HG03066 (cell line): ENCODE measurements around the gene ZNF235.
"Not testable (repeated sequence)": the region's sequence is repeated elsewhere in the genome, so short reads cannot be mapped to it uniquely, and the experiment has no call there.

Experiments
- ATAC-seq: cut with Tn5 transposase; IDR thresholded peaks from one replicate; pipeline ENCODE4 v1.9.1; 2021; ENCODE audit warnings: low read depth; ENCODE audit not compliant: unreplicated experiment

ZNF235 gene

GRCh38 chr19:44304659-44305193 is at the start of gene ZNF235:
ZNF235 (minus strand) TSS chr19:44305025; CDS start chr19:44303404, 1,621 bp downstream.
- ATAC-seq = peak; percentile 89

DNA sequence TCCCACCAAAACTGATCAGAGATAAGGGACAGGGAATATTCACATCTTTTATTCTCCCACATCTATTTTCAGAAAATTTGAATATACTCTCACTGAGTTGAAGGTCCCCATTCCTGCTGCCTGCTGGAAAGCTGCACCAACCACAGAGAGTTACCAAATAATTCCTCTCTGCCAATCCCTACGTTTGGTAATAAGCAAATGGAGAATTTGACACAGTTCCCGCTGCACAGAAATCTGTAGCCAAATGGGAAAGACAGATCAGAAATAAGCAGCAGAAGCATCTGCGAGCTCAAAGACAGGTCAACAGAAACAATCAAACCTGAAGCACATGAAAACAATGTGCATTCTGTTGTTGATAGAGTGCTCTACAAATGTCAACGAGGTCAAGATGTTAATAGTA is 41.7 kb upstream of the ZNF235 start:
- no peak for ATAC-seq

DNA sequence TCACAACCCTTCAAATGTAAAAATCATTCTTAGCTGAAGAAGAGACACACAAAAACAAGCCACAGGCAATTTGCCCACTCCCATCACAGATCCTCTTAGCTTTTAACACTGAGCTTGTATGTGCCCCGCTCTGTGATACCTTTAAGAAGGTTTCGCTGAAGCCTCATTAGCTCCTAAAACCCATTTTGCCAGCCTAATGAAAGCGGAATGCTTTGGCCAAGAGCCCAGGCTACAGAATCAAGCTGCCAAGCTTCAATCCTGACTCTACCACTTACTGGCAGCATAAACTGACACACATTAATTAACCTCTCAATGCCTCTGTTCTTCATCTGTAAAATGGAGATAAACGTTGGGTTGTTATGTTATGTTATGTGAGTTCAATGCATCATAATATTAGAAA is 41.1 kb upstream of the ZNF235 start:
- ATAC-seq = no peak

GRCh38 chr19:44344255-44344654 is 39.4 kb upstream of the ZNF235 start:
- ATAC-seq = no peak

GRCh38 chr19:44341794-44342193 is 37.0 kb upstream of the ZNF235 start:
- no peak for ATAC-seq

GRCh38 chr19:44334639-44335038 is 29.8 kb upstream of the ZNF235 start:
- not testable (repeated sequence) for ATAC-seq

GRCh38 chr19:44332145-44332544 is 27.3 kb upstream of the ZNF235 start:
- ATAC-seq = no peak

DNA sequence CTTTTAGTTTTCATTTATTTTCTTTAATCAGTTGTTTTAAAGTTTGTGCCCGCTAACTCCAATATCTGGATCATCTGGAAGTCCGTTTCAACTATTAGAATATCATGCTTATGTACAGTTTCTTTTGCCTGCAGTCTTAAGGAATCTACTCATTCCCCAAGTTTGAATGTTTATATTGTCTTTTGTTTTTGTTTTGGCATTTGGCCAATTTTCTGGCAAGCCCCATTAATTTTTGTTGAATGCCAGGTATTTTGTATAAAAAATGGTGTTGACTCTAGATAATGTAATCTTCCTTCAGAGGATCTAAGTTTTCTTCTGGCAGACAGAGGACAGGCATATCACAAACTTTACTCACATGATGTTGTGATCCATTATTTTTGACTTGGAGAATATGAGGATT is 11.1 kb upstream of the ZNF235 start:
- ATAC-seq = no peak

DNA sequence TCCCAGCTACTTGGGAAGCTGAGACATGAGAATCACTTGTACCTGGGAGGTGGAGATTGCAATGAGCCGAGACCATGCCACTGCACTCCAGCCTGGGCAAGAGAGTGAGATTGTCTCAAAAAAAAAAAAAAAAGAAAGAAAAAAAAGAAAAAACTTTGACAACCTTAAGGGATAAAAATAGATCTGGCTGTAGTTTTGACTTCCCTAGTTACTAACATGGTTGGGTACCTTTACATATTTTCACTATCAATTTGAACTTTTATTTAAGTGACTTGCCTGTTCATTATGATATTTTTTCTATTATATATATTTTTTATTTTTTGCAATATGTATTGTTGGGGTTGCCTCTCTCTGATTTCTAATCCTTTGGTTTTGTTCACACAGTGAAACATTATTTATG is 8.4 kb upstream of the ZNF235 start:
- no peak for ATAC-seq

- no peak for ATAC-seq
Measured at GRCh38 chr19:44308011-44308410, 3.2 kb upstream of the ZNF235 start.

DNA sequence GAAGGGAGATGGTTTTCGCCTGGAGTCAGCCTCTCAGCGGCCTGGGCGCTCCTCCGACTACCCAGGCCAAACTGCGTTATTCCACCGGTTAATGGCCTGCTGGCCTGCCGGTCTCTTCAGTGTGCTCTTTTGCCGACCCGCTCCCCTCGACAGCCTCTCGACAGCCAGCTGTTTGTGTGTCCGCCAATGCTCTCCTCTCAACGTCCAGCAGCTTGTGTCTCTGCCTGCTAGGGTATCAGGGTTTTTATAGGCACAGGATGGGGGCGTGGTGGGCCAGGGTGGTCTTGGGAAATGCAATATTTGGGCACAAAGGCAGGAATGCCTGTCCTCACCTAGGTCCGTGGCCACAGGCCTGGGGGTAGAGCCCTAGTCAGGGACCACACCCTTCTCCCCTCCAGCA is 1.5 kb upstream of the ZNF235 start:
- no peak for ATAC-seq

DNA sequence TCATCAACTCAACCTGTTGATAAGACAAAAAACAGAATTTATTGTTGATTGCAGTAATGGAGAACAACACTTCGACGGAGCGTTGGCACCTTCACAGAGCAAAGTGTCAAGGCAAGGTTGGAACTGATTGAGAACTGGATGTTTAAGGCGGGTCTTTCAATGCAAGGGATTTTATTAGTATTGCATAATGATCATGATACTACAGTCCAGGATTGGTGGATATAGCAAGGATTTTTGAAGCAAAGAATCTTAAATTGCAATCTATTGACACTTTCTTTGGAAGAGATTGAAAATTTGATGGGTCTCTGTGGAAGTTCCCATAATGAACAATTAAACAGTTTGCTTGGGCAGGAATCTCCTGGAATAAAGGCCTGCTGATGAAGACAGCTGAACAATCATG is 632 bp upstream of the ZNF235 start:
- ATAC-seq = no peak

DNA sequence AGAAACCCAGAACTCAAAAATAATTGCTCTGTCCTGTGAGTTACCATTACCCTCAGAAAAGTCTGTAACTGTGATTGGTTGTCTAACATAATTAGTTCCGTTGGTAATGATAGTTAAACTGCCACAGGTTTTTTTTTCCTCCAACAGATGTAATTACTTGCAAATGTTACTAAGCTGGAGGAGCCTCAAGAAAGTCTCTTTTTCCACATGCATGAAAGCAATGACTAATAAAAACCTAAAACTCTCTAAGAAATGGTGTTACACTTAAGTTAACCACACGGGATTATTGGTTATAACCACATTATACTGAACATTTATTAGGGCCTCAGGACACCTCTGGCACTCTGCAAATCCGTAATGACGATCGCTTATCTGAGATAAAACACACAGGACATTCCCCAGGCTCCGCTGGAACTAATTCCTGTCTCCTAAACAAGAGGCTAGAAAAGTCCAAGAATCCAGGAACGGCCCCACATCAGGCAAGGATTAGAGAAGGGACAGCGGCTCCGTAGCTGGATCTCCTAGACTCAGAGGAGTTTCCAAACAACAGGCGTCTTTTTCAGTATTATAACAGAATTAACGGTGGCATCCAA is 753 bp downstream of the ZNF235 start:
- ATAC-seq = no peak

- no peak for ATAC-seq
Measured at GRCh38 chr19:44303320-44303719, 1.5 kb downstream of the ZNF235 start.

- ATAC-seq = no peak
Measured at GRCh38 chr19:44284968-44285367, 19.9 kb downstream of the ZNF235 start.

DNA sequence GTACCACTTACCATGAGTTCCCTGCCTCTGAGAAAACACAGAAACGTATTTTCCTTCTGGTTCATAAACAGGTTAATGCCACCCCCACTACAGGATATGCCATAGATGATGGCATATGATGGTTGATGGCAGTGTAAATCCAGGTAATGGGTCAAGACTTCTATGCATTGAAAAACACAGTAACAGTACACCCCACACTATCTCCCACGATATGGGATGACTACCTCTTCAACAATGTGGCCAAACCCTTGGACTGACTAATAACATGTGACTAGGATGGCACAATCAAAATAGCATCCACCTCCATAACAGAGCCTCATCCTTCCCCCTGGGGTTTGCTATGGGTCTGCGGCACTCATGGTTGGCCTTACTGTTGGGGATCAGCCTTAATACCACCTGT is 22.0 kb downstream of the ZNF235 start:
- ATAC-seq = no peak

- ATAC-seq = no peak
Measured at GRCh38 chr19:44280916-44281315, 23.9 kb downstream of the ZNF235 start.

GRCh38 chr19:44278181-44278690 is 26.6 kb downstream of the ZNF235 start:
- ATAC-seq = no peak

DNA sequence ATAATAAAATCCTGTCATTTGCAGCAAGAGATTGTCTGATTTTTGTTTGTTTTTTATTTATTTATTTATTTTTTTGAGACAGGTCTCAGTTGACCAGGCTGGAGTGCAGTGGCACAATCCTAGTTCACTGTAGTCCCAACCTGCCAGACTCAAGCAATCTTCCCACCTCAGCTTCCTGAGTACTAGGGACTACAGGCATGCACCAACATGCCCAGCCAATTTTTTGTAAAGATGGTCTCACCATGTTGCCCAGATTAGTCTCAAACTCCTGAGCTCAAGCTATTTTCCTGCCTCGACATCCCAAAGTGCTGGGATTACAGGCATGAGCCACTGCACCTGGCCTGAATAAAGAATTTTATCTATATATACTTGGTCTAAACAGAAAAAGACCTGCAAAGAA is 27.5 kb downstream of the ZNF235 start:
- no peak for ATAC-seq

DNA sequence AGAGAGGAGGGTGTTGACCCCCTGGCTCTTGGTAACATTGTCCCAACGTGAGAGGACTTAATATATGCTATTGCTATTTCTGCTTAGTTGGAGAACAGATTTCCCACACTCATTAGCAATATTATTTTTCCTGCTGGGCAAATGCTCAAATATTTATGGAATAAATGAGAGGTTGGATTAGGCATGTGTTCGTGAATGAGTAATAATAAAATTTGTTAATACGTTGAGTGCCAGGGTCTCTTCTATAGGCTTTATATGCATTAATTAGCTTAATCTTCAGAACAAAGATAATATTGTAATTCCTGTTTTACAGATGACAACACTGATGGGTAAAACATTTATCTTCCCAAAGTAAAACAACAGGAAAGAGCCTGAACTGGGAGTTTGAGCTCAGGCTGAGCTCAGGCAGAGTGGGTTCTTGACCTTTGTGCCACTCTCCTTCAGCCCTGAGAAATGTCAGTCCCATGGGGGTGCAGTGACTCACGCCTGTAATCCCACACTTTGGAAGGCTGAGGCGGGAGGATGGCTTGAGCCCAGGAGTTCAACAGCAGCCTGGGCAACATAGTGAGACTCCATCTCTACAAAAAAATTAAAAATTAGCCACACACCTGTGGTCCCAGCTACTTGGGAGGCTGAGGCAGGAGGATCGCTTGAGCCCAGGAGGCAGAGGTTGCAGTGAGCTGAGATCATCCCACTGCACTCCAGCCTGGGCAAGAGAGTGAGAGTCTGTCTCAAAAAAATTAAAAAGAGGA is 44.0 kb downstream of the ZNF235 start:
- no peak for ATAC-seq

- ATAC-seq = no peak
Measured at GRCh38 chr19:44260343-44260681, 44.5 kb downstream of the ZNF235 start.

DNA sequence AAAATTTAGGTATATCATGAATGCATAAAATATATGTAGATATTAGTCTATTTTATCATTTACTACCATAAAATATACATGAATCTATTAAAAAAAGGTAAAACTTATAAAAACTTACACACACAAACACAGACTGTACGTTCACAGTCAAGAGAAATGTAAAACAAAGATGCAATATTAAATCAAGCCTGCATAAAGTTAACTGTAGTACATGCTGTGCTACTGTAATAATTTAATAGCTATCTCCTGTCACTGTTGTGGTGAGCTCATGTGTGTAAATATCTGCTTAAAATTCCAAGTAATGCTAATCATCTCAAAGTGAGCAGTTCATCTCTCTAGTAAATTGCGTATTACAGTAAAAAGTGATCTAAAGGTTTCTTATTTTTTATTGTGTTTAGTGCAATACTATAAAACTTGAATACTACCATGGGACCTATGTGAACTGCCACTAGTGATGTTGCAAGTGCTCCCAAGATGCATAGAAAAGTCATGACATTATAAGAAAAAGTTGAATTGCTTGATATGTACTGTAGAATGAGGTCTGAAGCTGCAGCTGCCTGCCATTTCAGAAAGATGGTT is 45.9 kb downstream of the ZNF235 start:
- ATAC-seq = no peak
